A673 (cell line): Measurements from ENCODE around the gene IDUA. TPM values are rescaled to one million over a fixed set of nuclear protein-coding genes. Genes with fewer than 3 reads are reported as not detected.
"Not testable (repeated sequence)": the region's sequence is repeated elsewhere in the genome, so short reads cannot be mapped to it uniquely, and the experiment has no call there.

ENCODE experiments used
- BruUV-seq: library from RNA; stranded (reverse); fragments of 400-500 nt; replicated peaks from 2 replicates; lab custom pipeline; 2021; lab: Mats Ljungman, UMichigan
- CTCF ChIA-PET: fragments of 300-600 bp; sonication (Branson Sonifier 250); formaldehyde crosslinking; loops from one replicate; lab custom pipeline; 2022; ENCODE audit warnings: antibody characterized with exemption; lab: Charles Lee
- POLR2A ChIA-PET: fragments of 300-600 bp; sonication (Branson Sonifier 250); formaldehyde crosslinking; loops from one replicate; lab custom pipeline; 2022; ENCODE audit warnings: antibody characterized with exemption; ENCODE audit not compliant: low non-redundant PET; lab: Charles Lee
- DNase-seq: peaks from one replicate; pipeline ENCODE4 v3.0.0-alpha.2; 2015; ENCODE audit warnings: low spot score
- H3K27ac ChIP-seq: fragments of 200-600 bp; sonication (generic); 2 replicates; pipeline ENCODE4 v1.5.1; 2016; ENCODE audit warnings: mixed run types, low read depth, mild to moderate bottlenecking, mixed read lengths, antibody characterized with exemption, low read length; ENCODE audit not compliant: poor library complexity, severe bottlenecking
- H3K27me3 ChIP-seq: fragments of 200-600 bp; sonication (generic); replicated peaks from 2 replicates; pipeline ENCODE4 v1.6.1; 2017; ENCODE audit warnings: mixed run types, low read depth, mild to moderate bottlenecking, mixed read lengths, antibody characterized with exemption, low read length; ENCODE audit not compliant: insufficient read depth, poor library complexity
- H3K36me3 ChIP-seq: fragments of 200-600 bp; sonication (generic); 2 replicates; pipeline ENCODE4 v1.6.1; 2016; ENCODE audit warnings: mixed run types, mild to moderate bottlenecking, mixed read lengths, antibody characterized with exemption, low read length; ENCODE audit not compliant: insufficient read depth, poor library complexity, severe bottlenecking
- H3K4me1 ChIP-seq: fragments of 200-600 bp; sonication (generic); 2 replicates; pipeline ENCODE4 v1.6.1; 2017; ENCODE audit warnings: mixed run types, mild to moderate bottlenecking, mixed read lengths, antibody characterized with exemption, low read length; ENCODE audit not compliant: insufficient read depth, poor library complexity, severe bottlenecking
- H3K4me3 ChIP-seq: fragments of 200-600 bp; sonication (generic); 2 replicates; pipeline ENCODE4 v1.5.1; 2016; ENCODE audit warnings: low read depth, mixed run types, mild to moderate bottlenecking, mixed read lengths, low read length; ENCODE audit not compliant: poor library complexity, severe bottlenecking
- H3K9me3 ChIP-seq: fragments of 200-600 bp; sonication (generic); 2 replicates; pipeline ENCODE4 v1.6.1; 2016; ENCODE audit warnings: mixed run types, low read depth, mild to moderate bottlenecking, mixed read lengths, antibody characterized with exemption, low read length; ENCODE audit not compliant: poor library complexity, severe bottlenecking
- EZH2 ChIP-seq: fragments of 200-600 bp; sonication (generic); IDR thresholded peaks from 2 replicates; pipeline ENCODE4 v1.6.1; 2017; ENCODE audit warnings: borderline replicate concordance, low read depth, mild to moderate bottlenecking, mixed read lengths, antibody characterized with exemption, low read length; ENCODE audit not compliant: poor library complexity, severe bottlenecking
- intact Hi-C: fragments of 100-400 bp; cut with micrococcal nuclease; formaldehyde crosslinking; loops from one replicate; pipeline ENCODE4 v1.10.0; 2022; ENCODE audit not compliant: unreplicated experiment
- total RNA-seq: library from RNA; stranded (reverse); gene quantifications from 2 replicates; pipeline ENCODE4 v1.2.3, GENCODE V29; 2021
- TF ChIP-seq, protein P1 (sequence below): fragments of 300-800, 200-600 bp; sonication (generic); conservative IDR thresholded peaks from 2 replicates; pipeline ENCODE4 v1.5.1; 2017; ENCODE audit warnings: low read depth, mild to moderate bottlenecking, antibody characterized with exemption, low read length, moderate library complexity, mixed read lengths

Gene IDUA
- total RNA-seq, 1 experiment from 2014 or later: 12.3 TPM

DNA sequence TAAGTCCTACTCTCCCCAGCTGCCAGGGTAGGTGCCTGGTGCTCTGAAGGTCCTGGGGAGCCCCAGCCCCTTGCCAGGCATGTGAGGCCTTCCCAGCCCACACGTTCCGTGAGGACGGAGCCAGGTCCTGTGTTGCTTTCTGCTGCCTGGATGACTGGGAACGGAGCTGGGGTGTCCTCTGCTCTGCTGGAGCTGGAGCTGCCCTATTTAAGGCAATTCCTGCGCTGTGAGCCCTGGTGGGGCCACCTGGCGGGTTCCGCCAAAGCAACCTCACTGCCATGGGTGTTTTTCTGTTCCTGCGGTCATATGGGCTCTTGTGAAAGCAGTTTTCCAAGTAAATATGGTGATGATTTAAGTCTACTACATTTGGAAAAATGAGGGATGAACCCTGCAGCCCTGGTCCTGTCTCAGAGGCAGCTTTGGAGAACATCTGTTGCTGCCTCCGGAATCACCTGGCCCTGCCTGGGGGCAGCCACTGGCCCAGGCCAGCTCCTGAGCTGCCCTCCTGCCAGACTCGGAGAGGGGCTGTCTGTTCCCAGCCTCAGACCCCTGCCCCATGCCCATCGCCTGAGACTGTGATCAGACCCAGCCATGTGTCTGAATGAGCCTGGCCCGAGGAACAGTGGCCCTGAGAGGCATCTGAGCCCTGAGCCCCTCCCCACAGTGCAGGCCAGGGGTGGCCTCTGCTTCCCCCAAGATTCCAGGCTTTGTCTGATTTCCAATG, 57.8 kb downstream of the IDUA start:
- no TSS peak for BruUV-seq
- TF ChIP-seq, protein P1, sequence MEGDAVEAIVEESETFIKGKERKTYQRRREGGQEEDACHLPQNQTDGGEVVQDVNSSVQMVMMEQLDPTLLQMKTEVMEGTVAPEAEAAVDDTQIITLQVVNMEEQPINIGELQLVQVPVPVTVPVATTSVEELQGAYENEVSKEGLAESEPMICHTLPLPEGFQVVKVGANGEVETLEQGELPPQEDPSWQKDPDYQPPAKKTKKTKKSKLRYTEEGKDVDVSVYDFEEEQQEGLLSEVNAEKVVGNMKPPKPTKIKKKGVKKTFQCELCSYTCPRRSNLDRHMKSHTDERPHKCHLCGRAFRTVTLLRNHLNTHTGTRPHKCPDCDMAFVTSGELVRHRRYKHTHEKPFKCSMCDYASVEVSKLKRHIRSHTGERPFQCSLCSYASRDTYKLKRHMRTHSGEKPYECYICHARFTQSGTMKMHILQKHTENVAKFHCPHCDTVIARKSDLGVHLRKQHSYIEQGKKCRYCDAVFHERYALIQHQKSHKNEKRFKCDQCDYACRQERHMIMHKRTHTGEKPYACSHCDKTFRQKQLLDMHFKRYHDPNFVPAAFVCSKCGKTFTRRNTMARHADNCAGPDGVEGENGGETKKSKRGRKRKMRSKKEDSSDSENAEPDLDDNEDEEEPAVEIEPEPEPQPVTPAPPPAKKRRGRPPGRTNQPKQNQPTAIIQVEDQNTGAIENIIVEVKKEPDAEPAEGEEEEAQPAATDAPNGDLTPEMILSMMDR: no peak
- TF ChIP-seq EZH2: no peak
- Histone ChIP-seq H3K27ac (no peak overlapping the region), H3K27me3 (peaks cover 36% of the 10 kb centered on the region), H3K4me3 (no peak overlapping the region), H3K36me3 (no peaks in the 10 kb centered on the region), H3K9me3 (no peaks in the 10 kb centered on the region), H3K4me1 (no peaks in the 10 kb centered on the region)
- ChIA-PET CTCF (no interaction called here), POLR2A (no interaction called here)
- DNase-seq: no peak
- intact Hi-C loops: no loop called here

GRCh38 chr4:1045193-1045594, 58.4 kb downstream of the IDUA start:
- no TSS peak for BruUV-seq
- Histone ChIP-seq H3K4me1 (no peaks in the 10 kb centered on the region), H3K27ac (no peak overlapping the region), H3K9me3 (no peaks in the 10 kb centered on the region), H3K27me3 (peaks cover 40% of the 10 kb centered on the region), H3K36me3 (no peaks in the 10 kb centered on the region), H3K4me3 (no peak overlapping the region)
- intact Hi-C loops: no loop called here
- POLR2A ChIA-PET: no interaction called here
- no peak for DNase-seq
- TF ChIP-seq EZH2: no peak
- TF ChIP-seq, protein P1: no peak
- CTCF ChIA-PET: no interaction called here

GRCh38 chr4:1045595-1046201, 58.9 kb downstream of the IDUA start:
- intact Hi-C loops: no loop called here
- TF ChIP-seq, protein P1: no peak
- no peak for TF ChIP-seq EZH2
- Histone ChIP-seq H3K9me3 (no peaks in the 10 kb centered on the region), H3K27ac (no peak overlapping the region), H3K27me3 (peaks cover 44% of the 10 kb centered on the region), H3K36me3 (no peaks in the 10 kb centered on the region), H3K4me1 (no peaks in the 10 kb centered on the region), H3K4me3 (no peak overlapping the region)
- POLR2A ChIA-PET: no interaction called here
- DNase-seq: no peak
- CTCF ChIA-PET: no interaction called here
- no TSS peak for BruUV-seq

DNA sequence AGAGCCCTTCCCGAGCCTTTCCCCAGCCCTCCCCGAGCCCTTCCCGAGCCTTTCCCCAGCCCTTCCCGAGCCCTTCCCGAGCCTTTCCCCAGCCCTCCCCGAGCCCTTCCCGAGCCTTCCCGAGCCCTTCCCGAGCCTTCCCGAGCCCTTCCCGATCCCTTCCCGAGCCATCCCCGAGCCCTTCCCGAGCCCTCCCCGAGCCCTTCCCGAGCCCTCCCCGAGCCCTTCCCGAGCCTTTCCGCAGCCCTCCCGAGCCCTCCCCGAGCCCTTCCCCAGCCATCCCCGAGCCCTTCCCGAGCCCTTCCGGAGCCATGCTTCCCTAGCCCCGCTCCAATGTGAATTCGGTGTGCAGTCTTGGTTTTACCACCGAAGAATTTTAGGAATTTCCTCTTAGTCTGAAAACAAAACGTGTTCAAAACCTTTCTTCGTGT, 59.8 kb downstream of the IDUA start:
- H3K27ac ChIP-seq, intact Hi-C loops, H3K9me3 ChIP-seq, POLR2A ChIA-PET, H3K4me1 ChIP-seq, BruUV-seq, H3K36me3 ChIP-seq, H3K4me3 ChIP-seq: not testable (repeated sequence)
- peak; percentile 59 for DNase-seq
- peaks cover 52% of the 10 kb centered on the region for H3K27me3 ChIP-seq
- CTCF ChIA-PET: interaction anchor here (0.8 kb wide), 1 partner anchor 16 kb away, joined by 5 read pairs; no protein-coding TSS in a partner anchor
